Pancreas (tissue), 10 donors: ENCODE measurements around the gene NANOGP8. TPM values are rescaled to one million over a fixed set of nuclear protein-coding genes. Genes with fewer than 3 reads are reported as not detected.

Experiments used
- ATAC-seq, 4 donors: fragments of 200-7000 bp; cut with Tn5 transposase; one replicate each; pipeline versions ENCODE4 v1.8.0 to v1.9.1; 2020; ENCODE audit warnings: mild to moderate bottlenecking in 4 of 4, moderate library complexity in 4 of 4
- DNase-seq, 6 donors: peaks; one replicate each; pipeline ENCODE4 v3.0.0-alpha.2; 2020
- FAIRE-seq: peaks from 2 replicates; lab custom pipeline; 2012; peaks lifted over from hg19 to GRCh38; lab: Jason Lieb, UNC
- H3K27ac ChIP-seq, 4 donors: fragments of 200-600 bp; sonication (generic); 1 replicate in 3 of 4; 2 replicates in 1 of 4; pipeline versions ENCODE4 v1.5.0 to v1.8.0; 2020
- H3K27me3 ChIP-seq, 4 donors: fragments of 200-600 bp; one replicate each; pipeline ENCODE4 v1.8.0; 2021
- H3K36me3 ChIP-seq, 3 donors: fragments of 200-600 bp; sonication (generic) in 1 of 3; one replicate each; pipeline versions ENCODE4 v1.5.0 to v1.8.0; 2020 to 2021
- H3K4me1 ChIP-seq, 3 donors: fragments of 200-600 bp; one replicate each; pipeline ENCODE4 v1.8.0; 2021
- H3K4me3 ChIP-seq, 4 donors: fragments of 200-600 bp; sonication (generic) in 2 of 4; one replicate each; pipeline versions ENCODE4 v1.5.0 to v1.8.0; 2020 to 2021
- H3K9me3 ChIP-seq, 4 donors: fragments of 200-600 bp; one replicate each; pipeline ENCODE4 v1.8.0; 2021
- CTCF ChIP-seq, 4 donors: fragments of 200-600 bp; sonication (generic) in 3 of 4; IDR thresholded peaks; one replicate each; pipeline versions ENCODE4 v1.5.0 to v1.8.0; 2021; ENCODE audit warnings: antibody characterized with exemption in 4 of 4
- WGBS, 2 donors: extraction: QIAGEN DNeasy Blood & Tissue Kit; methylation state at CpG; one replicate each; pipeline ENCODE4 v1.1.7; 2013; 5-methylcytosine and 5-hydroxymethylcytosine counted together
- intact Hi-C, 3 donors: fragments of 100-400 bp; cut with DNase I; formaldehyde crosslinking; loops; one replicate each; pipeline versions ENCODE4 v1.11.1 to v1.14.2; 2022
- polyA plus RNA-seq, 2 donors: library from polyadenylated mRNA; stranded (reverse); fragments of 200-250 nt; gene quantifications; one replicate each; pipeline ENCODE4 v1.2.3, GENCODE V29; 2013
- total RNA-seq, 6 donors: library from RNA; stranded (reverse); fragmentation: NEBNext Ultra II Directional in 4 of 6; extraction: Animal tissue kit (Norgen Biotek cat#: 25700) in 4 of 6; gene quantifications; one replicate each; pipeline versions ENCODE4 v1.2.1 to v1.2.4, GENCODE V29; 2021 to 2023
- donor health status: healthy with polysubstance abuse.
- donor health status: DM: no; HTN: no; CAD: no; lungs with moderate emphysema.
- donor health status: DM: no; HTN: no; CAD: no.
- donor health status: control.
- donor health status: control.
- donor health status: Bipolar disorder and iron deficiency.
- donor health status: DM: yes; HTN: yes; CAD: no.
- donor health status: DM: no; HTN: no; CAD: no.
- donor health status: DM: no; HTN: no; CAD: no.
- donor health status: DM: yes; HTN: yes; CAD: no.

NANOGP8 gene
- total and polyA plus RNA-seq, 8 donors: 0.43 to 0.80 (median 0.74) TPM; not detected in 4

- FAIRE-seq (no peak), ATAC-seq (peak in 2 of 4 donors; percentile 34), DNase-seq (no peak)
- no peak for TF ChIP-seq CTCF (IDR thresholded peaks at IDR 0.05)
- Histone ChIP-seq H3K27ac (peak overlapping the region in 1 of 4 donors; percentile 51), H3K36me3 (no peaks in the 10 kb centered on the region), H3K4me3 (no peak overlapping the region), H3K9me3 (no peaks in the 10 kb centered on the region), H3K27me3 (no peaks in the 10 kb centered on the region), H3K4me1 (peaks cover 0 to 20% (median 6%) of the 10 kb centered on the region in 3 donors)
- WGBS, 2 donors: 28 to 42% methylated on average over 2 of the region's 2 CpGs
- intact Hi-C loops: no loop called here
These were observed 41.6 kb downstream of the NANOGP8 start for GRCh38 chr15:35043373-35044095.

GRCh38 chr15:35040339-35041255 lies 44.5 kb downstream of the NANOGP8 start:
- TF ChIP-seq CTCF (IDR thresholded peaks at IDR 0.05): no peak
- H3K27ac ChIP-seq: no peak overlapping the region
- DNase-seq: no peak
- no peak for FAIRE-seq
- WGBS, 2 donors: 85% methylated on average over 8 of the region's 8 CpGs
- H3K4me1 ChIP-seq: peaks cover 0 to 7% (median 0%) of the 10 kb centered on the region in 3 donors
- no peaks in the 10 kb centered on the region for H3K9me3 ChIP-seq
- intact Hi-C loops: no loop called here
- H3K27me3 ChIP-seq: no peaks in the 10 kb centered on the region
- no peak overlapping the region for H3K4me3 ChIP-seq
- no peak for ATAC-seq
- no peaks in the 10 kb centered on the region for H3K36me3 ChIP-seq

- FAIRE-seq (no peak), ATAC-seq (no peak), DNase-seq (no peak)
- TF ChIP-seq CTCF (IDR thresholded peaks at IDR 0.05): no peak
- Histone ChIP-seq H3K4me3 (no peak overlapping the region), H3K9me3 (no peaks in the 10 kb centered on the region), H3K27me3 (no peaks in the 10 kb centered on the region), H3K4me1 (peaks cover 0 to 4% (median 0%) of the 10 kb centered on the region in 3 donors), H3K27ac (no peak overlapping the region), H3K36me3 (no peaks in the 10 kb centered on the region)
- 57 to 70% methylated on average over 6 of the region's 6 CpGs for WGBS, 2 donors
- intact Hi-C loops: no loop called here
These were observed 46.3 kb downstream of the NANOGP8 start for GRCh38 chr15:35038626-35039451.

Other genes starting within 250 kb of the NANOGP8 start
- gene AQR, start 115.6 kb downstream of the NANOGP8 start, total RNA-seq: 10 to 100 TPM in 3 of 6 donors, 1 to 10 TPM in 3; 7.8 to 15.7 (median 10.1) TPM
- gene AQR, start 115.6 kb downstream of the NANOGP8 start, polyA plus RNA-seq: 1 to 10 TPM; 4.9 to 7.8 TPM
- gene ZNF770, start 97.0 kb downstream of the NANOGP8 start, total RNA-seq: 10 to 100 TPM in 5 of 6 donors, 1 to 10 TPM in 1; 8.4 to 22.6 (median 17.0) TPM
- gene ZNF770, start 97.0 kb downstream of the NANOGP8 start, polyA plus RNA-seq: 1 to 10 TPM; 4.8 to 7.1 TPM